CD4-positive, alpha-beta T cell treated with Interleukin-4 for 4 hours (primary cell): Measurements from ENCODE around the gene PINK1.
"Not testable (repeated sequence)": the region's sequence is repeated elsewhere in the genome, so short reads cannot be mapped to it uniquely, and the experiment has no call there.

Experiments used
- DNase-seq: peaks from one replicate; pipeline ENCODE4 v3.0.0-alpha.2; 2020

The PINK1 gene

GRCh38 chr1:20648946-20649345 is 15.7 kb downstream of the PINK1 start:
- no peak for DNase-seq

- DNase-seq = no peak
Observed at GRCh38 chr1:20652300-20652699, 19.0 kb downstream of the PINK1 start.

- DNase-seq = no peak
Observed at GRCh38 chr1:20654104-20654690, 20.9 kb downstream of the PINK1 start.

GRCh38 chr1:20657024-20657423 is 23.8 kb downstream of the PINK1 start:
- DNase-seq = no peak

- DNase-seq = no peak
Observed at GRCh38 chr1:20658166-20658915, 25.1 kb downstream of the PINK1 start.

GRCh38 chr1:20660363-20660762 is 27.1 kb downstream of the PINK1 start:
- DNase-seq = no peak

- DNase-seq = no peak
Observed at GRCh38 chr1:20660847-20661206, 27.6 kb downstream of the PINK1 start.

- peak; percentile 97 for DNase-seq
Observed at GRCh38 chr1:20661207-20662109, 28.2 kb downstream of the PINK1 start, which contains the start of gene DDOST. TSS of gene DDOST (minus strand) at chr1:20661369. CDS start at chr1:20661350, 19 bp downstream.

- DNase-seq = no peak
Observed at GRCh38 chr1:20662110-20662475, 28.8 kb downstream of the PINK1 start.

GRCh38 chr1:20663365-20663764 is 30.1 kb downstream of the PINK1 start:
- DNase-seq = no peak

GRCh38 chr1:20663969-20664715 is 30.9 kb downstream of the PINK1 start:
- DNase-seq = no peak

- no peak for DNase-seq
Observed at GRCh38 chr1:20665726-20666125, 32.5 kb downstream of the PINK1 start.

GRCh38 chr1:20666146-20666545 is 32.9 kb downstream of the PINK1 start:
- DNase-seq = no peak

- no peak for DNase-seq
Observed at GRCh38 chr1:20666804-20667203, 33.5 kb downstream of the PINK1 start.

GRCh38 chr1:20668581-20668980 is 35.3 kb downstream of the PINK1 start:
- DNase-seq = no peak

GRCh38 chr1:20670936-20671335 is 37.7 kb downstream of the PINK1 start:
- no peak for DNase-seq

GRCh38 chr1:20672265-20672632 is 39.0 kb downstream of the PINK1 start:
- no peak for DNase-seq

- not testable (repeated sequence) for DNase-seq
Observed at GRCh38 chr1:20673626-20674025, 40.4 kb downstream of the PINK1 start.

GRCh38 chr1:20678599-20678998 is 45.3 kb downstream of the PINK1 start:
- peak; percentile 14 for DNase-seq

- no peak for DNase-seq
Observed at GRCh38 chr1:20680269-20680668, 47.0 kb downstream of the PINK1 start.

GRCh38 chr1:20681999-20682398 is 48.7 kb downstream of the PINK1 start:
- no peak for DNase-seq

GRCh38 chr1:20682571-20683236 is 49.4 kb downstream of the PINK1 start:
- no peak for DNase-seq
